IPS-11a (cell line): ENCODE measurements around the gene DNTT.

ENCODE experiments used
- H3K4me3 ChIP-seq: one replicate; pipeline ENCODE4 v1.5.1; 2013; ENCODE audit warnings: low read depth, low read length, control low read depth

DNTT gene

DNA sequence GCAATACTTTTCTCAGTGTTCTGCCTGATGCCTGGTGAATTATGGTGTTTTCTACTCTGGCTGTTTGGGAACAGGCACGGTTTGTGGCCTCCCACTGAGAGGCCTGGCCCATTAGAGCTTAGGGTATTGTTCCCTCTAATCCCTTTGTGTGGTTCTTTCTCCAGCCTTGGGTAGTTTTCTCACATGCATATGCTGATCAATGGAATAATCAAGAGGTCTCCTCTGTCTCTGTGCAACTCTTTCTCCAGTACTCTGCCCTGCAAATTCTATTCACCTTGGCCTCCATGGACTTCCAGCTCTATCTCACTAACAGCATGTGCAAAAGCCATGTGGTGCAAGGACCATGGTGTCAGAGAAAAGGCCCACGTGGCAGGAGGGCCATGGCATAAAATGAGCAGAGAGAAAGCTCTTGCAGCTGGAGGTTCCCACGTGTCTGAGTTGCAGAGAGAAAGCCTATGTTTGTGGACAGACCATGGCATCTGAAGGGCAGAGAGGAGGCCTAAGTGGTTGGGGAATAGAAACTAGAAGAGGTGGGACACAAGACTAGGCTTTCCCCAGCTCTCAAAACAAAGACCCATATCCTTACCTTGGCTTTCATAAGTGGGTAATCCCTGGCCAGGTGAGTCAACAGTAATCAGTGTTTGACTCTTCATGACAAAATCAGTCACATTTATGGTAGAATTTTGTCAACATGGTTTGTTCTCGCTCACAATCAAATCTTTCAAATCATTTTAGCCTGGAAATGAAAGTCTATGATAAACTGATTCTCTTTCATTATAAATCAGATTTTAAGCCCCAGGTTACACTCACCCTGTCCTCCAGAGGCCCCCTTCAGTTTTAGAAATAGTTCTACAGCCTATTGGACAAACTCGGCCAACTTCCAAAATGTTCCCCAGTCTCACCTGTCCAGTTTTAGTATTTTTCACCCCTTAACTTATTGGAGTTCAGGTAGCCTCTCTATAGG, 37.3 kb downstream of the DNTT start:
- no peak overlapping the region for H3K4me3 ChIP-seq

DNA sequence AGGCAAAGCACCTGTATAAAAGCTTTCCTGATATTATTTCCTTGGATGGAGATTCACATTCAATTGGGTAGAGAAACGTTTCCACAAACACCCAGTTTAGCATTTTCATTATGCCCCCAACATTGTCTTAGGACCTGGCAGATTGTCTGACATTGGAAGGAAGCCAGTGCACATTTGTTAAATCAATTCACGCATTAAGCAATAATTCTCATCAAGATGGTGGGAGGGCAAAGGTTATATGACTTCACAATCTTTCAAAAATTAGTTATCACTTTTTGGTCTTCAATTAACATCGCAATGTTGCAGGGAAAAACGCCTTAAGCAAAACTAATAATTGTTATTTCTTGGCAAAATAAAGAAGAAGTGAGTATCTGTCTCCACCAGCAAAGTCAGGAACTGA, 38.2 kb downstream of the DNTT start:
- H3K4me3 ChIP-seq = no peak overlapping the region

DNA sequence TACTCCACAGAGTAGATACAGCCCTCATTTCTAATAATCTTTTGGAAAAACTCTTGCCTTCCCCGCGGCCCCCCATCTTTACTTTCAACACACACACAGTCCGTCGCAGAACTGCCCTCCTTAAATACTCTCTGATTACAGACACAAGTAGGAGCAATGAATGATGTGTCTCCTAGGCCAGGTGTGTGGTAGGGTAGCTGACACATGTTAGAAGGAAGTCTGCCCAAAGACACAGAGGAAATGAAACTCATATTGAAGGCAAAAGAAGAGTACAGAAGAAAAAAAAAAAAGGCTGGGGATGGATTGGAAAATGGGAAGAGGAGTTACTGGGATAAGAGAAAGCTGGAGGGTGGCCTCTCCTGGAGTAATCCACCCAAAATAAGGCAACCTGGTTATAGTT, 39.9 kb downstream of the DNTT start:
- no peak overlapping the region for H3K4me3 ChIP-seq

DNA sequence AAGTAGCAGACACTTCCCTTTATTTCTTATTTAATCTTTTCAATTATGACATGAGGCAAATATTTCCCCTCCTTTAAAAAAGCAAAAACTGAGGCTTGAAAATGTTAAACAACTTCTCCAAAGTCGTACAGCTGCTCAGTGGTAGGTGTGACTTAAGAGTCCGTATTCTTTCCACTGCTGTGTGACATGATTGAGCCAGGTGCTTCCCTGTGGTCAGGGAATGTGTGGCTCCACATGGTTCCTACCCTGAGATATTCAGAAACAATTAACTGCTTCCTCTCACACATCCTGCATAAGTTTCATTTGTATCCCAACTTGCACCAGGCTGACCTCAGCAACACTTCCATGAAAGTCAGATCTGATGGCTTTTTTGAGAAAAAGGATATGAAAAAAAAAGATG, 41.0 kb downstream of the DNTT start:
- no peak overlapping the region for H3K4me3 ChIP-seq

DNA sequence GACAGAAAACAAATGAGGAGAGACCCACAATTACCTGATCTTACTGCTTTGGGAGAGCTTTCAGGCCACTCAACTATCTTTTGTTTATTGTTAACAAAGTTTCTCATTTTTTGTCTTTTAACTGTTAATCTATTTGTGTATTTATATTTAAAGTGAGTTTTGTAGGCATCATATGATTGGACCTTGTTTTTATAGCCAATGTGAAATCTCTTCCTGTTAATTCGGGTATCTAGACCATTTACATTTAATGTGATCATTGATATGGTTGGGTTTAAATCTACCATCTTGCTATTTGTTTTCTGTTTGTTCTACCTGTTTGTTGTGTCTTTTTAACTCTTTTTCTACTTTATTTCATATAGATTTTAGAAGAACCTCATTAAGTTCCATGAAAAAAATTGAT, 42.1 kb downstream of the DNTT start:
- H3K4me3 ChIP-seq = no peak overlapping the region

DNA sequence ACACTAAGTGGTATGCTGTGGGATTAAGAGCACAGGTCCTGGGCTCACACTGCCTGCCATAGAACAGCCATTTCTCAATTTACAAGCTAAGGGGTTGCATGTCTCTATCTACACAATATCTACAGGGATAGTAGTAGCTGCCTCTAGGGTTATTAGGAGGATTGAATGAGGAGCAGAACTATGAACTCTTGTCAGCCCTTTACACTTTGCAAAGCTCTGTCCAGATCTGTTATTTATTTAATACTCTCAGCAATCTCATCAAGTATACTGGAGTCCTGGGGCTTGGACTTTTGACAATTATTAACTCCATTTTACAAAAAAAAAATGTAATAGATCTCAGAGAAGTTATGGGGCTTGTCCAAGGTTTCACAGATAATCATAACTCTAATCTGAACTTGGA, 47.8 kb downstream of the DNTT start:
- H3K4me3 ChIP-seq = no peak overlapping the region

DNA sequence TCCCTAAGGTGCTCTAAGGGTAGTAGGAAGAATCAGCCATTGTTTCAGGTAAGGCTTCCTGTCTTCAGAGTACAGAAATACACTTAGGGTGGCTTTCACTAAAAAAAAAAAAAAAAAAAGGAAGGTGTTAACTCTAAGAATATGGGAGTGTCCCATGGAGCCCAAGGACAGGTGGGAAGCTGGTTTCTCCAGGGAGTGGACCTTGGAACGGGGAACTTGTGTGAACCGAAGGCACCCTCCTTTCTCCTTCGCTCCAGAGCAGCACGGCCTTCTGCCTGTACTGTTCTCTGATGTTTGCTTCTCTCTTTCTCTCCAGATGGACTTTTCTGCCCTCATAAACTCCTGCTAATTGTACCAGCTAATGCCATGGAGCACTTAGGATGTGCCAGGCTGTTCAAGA, 48.3 kb downstream of the DNTT start:
- no peak overlapping the region for H3K4me3 ChIP-seq

DNA sequence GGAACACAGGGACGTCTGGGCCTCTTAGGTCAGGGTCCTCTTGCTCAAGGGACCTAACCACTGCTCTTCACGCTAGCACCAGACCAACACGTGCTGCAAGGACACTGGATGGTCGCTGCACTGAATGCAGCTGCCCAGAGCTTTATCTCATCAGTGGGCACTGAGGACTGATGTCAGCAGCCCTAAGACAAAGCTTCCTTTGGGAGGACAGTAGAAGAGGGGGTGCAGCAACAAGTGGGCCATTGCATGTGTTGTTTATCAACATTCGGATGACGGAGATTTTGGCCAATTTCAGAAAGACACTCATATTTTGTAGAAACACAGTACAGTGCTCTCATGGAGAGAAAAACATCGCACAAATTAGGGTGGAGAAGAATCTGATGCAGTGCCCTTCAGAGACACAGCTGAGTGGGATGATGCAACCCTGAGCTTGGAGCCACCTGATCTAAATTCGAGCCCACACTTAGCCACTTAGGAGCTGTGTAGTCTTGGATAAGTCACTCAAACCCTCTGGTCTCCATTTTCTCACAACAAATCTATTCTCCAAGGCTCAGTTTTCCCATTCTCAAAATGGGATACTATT, 52.9 kb downstream of the DNTT start:
- no peak overlapping the region for H3K4me3 ChIP-seq

DNA sequence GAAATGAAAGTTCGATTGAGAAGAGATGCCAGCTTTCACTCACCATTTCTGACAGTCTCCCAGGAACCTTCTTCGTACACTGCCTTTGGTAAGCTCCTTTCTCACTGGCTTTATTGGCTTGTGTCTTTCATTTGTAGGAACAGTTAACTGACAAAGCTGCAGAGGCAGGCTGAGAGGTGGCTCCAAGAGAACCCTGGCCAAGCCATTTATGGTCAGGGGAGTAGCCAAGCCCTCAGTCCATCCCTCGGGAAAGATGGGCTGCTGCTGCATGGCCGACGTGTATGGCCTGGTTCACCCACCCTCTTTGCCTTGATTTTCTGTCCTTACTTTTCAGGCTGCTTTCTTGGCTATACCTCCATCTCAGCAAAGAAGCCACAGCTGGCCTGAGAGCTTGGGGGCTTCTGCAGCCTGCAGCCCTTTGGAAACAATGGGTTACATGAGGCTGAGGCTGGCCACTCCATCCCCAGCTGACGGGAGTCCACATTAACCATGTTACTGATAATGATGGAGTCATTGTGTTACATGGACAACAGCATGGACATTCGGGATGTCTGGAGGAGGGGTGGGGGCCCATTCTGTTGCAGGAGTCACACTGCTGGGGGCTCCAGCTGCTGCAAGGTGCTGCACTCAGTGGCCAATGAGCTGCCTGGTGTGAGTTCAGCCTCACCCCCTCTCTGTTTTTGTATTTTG, 54.8 kb downstream of the DNTT start, which contains the start of gene OPALIN:
OPALIN (minus strand) TSS at position 152 of the 690 bp plus-strand sequence; CDS start at position 46, 106 bp downstream.
- no peak within 1 kb of the TSS for H3K4me3 ChIP-seq

DNA sequence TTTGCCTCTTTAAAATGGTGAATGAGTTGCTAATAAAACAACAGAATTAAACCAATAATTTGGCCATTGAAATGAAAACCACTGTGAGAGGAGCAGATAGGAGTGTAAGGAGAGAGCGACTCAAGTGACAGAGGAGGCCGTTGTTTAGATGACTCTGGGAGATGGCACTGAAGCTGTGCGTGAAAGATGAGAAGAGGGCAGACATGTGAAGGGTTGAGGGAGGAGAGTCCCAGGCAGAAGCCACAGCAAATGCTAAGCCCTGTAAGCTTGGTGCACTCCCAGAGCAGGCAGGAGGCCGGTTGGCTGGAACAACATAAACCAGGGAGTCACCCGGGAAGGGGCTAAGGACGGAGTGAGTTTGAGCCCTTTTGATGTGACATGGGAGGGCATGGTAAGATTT, 55.4 kb downstream of the DNTT start:
- H3K4me3 ChIP-seq = no peak overlapping the region

DNA sequence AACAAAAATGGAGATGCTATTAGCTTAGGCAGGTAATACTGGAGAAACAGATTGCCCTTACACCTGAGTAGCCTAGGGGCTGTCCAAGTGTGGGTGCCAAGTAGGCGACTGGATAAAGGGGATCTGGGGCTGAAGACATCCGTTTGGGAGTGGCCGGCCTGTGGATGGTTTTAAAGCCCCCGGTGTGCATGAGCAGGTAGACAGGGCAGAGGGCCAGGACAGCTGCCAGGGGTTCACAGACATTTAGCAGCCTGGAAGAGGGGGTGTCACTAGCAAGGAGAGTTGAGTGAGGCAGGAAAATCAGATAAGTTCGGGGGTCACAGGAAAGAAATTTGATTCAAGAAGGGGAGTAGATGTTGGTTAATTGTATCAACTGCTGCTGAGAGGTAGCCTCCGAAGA, 56.1 kb downstream of the DNTT start:
- no peak overlapping the region for H3K4me3 ChIP-seq

DNA sequence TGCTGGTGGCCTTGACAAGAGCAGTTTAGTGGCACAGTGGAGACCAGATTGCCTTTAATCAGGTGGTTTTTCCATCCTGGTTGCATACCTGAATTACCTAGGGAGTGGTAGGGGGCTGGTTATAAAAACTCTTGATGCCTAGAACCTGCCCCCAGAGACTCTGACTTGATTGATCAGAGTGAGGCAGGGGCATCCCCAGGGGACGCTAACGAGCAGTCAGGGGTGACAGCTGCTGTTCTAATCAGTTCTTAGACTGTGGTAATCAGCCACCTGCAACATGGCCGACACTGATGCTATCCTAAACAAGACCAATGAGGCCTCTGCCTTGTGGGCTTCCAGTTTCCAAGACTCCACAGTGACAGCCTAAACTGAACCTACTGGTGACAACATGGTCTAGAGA, 56.5 kb downstream of the DNTT start:
- H3K4me3 ChIP-seq = no peak overlapping the region

DNA sequence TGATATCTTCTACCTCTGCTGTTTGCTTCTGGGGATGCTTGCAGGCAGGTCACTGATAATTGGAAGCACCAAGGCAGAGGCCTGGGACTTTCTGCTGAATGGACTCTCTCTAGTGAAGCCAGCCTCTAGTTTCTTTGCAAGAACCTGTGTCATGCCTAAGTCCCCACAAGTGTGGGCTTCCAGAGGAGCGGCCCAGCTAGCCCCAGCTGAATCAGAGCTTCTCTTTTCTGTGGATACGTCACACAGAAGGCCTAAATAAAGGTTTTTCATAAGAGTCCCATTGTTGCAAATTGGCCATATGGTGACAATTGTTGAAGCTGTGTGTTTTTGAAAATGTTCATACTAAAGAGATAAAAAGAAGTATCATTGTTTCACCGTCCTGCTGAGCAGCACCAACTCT, 61.3 kb downstream of the DNTT start:
- no peak overlapping the region for H3K4me3 ChIP-seq

DNA sequence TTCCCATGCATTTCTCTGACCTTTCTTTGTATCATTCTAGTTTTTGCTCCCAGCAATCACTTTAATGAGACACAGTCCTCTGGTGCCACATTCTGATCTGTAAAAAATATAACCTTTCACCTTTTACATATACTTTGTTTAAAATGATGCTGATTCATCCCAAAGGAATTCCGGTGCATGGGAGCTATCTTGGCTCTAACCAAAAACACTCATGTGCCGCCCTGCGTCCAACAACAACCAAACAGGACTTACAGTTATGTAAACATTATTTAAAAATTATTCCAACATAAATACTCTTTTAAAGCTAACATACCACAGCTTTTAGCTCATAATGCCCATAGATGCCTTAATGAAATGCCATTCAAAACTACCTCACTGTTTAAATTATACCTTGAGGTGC, 62.3 kb downstream of the DNTT start:
- no peak overlapping the region for H3K4me3 ChIP-seq

DNA sequence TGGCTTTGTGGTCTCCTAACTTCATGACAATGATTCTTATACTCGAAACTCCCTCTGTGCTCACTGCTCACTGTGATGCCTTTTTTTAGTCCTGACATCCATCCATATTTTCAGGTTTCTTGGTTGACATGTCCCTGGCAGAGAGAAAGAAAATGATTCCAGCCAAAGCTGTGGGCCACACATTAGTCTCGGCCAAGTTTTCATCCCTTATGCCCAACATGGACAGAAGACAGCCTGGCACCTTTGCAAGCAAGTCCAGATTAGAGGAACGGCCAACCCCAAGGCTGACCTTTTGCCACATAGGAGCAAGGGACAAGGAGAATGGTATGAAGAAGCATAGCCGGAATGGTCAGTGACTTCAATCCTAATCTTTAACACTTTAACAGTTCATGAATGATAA, 63.2 kb downstream of the DNTT start:
- no peak overlapping the region for H3K4me3 ChIP-seq

DNA sequence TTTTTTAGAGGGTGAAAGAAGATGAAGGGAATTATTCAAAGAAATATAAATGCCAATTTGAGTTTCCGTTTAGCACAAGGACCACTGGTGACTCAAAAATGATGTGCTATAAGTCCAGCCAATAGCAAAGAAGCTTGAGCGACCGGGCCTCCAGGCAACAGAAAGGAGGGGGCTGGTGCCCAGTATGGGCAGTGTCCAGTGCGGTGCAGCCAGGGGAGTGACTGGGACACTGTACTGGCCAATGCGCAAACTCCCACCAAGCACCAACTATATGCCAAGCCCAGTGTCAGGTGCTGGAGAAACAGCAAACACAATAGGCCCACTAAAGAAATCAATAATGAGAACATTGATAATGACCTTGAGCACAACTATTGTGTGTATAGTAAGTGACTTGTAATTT, 64.7 kb downstream of the DNTT start:
- H3K4me3 ChIP-seq = no peak overlapping the region

DNA sequence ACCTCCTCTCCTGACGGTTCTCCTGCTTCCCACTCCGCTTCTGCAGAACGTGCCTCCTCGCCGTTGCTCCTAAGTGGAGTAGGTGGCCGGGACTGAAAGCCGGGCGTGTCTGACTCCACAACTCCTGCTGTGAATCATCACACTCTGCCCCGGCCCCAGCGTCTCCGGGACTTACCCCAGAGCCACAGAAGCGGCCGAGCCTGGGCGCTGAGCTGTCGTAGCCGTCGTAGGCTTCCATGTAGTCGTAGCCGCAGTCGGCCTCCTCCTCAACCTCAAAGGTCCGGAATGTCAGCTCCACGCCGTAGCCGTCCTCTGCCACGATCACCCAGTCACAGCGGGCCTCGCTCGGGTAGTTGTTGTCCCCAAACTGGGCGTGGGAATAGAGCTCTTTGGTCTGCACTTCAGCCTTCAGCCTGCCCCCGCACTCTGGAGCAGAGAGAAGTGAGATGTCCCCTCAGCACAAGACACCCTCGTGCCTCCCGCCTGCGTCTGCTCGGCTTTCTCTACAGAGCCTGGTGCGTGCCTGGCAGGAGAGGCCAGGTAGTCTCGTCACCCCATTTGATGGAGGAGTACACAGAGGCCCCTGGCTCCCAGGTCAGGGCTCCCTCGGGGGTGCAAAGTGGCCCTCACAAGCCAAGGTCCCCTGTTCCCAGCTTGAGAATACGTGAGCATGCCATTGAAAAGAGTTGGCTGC, 65.8 kb downstream of the DNTT start:
- H3K4me3 ChIP-seq = no peak overlapping the region

DNA sequence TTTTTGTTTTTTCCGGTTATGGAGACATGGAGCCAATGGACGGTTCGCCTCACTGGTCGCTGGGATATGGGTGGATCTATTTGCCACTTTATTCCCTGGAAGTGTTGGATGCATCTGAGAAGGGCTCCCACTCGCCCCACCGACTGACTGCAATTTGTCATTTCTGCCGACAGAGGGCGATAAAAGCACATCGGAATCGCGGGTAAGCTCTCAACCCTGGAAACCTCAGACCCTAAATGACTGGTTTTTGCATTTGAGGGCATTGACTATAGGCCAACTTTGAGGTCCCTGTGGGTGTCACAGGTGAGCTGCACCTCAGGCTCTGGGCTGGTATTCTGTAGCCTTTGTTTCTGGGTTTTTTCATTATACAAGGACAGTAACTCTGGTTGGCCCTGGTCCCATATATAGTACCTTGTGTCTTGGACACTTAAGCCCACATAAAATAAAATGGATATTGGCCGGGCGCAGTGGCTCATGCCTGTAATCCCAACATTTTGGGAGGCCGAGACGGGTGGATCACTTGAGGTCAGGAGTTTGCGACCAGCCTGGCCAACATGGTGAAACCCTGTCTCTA, 66.4 kb downstream of the DNTT start:
- no peak overlapping the region for H3K4me3 ChIP-seq

DNA sequence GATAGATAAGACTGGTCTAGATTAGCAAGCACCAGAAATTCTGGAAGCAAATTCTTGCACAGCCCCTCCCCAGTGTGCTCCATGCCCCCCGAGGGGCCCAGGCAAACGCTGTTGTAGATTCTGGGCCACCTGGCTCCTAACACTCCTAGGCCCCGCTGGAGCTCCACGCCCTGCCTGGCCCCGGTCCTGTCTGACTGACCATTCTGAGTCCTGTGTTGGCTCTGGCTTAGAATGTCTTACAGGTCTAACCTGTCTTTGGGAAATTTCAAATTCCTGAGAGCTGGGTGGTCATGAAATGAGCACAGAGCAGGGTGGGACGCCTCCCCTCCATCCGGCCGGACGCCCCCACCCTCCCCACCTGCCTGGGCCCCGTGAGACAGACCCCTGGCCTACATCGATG, 67.1 kb downstream of the DNTT start:
- H3K4me3 ChIP-seq = no peak overlapping the region

DNA sequence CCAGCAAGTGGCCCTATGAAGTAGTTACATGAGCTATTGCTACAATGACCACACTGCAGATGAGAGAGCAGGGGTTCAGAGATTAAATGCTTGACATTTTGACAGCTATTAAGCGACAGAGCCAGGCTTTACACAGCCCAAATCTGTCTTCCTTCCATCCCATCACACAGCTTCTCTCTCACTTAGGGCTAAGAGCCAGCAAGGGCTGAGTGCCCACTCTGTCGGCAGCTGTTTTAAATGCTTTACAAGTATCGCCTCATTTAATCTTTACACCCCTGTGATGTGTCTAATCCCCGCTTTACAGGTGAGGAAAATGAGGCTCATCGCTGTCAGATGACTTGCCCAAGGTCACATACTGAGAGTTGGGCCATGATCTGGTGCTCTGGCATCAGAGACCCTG, 69.8 kb downstream of the DNTT start:
- no peak overlapping the region for H3K4me3 ChIP-seq

DNA sequence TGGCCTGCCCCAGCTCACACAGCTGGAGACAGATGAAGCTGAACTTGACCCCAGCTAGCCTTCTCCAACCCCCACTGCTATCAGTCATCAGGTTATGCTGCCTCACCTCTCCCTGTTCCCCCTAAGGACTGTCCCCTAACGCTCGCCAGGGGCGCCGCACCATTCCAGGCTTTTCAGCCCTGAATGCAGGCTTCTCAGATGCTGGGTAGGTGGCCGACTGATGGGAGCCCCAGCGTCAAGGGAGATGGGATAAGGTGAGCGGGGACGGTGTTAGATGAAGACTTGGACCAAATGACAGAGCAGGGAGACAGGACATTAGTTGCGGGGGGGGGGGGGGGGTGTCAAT, 70.4 kb downstream of the DNTT start:
- H3K4me3 ChIP-seq = no peak overlapping the region
